ENCODE data around the gene IMP3. TPM values are rescaled to one million over a fixed set of nuclear protein-coding genes. Genes with fewer than 3 reads are reported as not detected.

Gene IMP3
- polyA plus RNA-seq, 12 donors: 28.1 to 36.4 (median 30.2) TPM; not detected in 1

GRCh38 chr15:75675579-75676404, 35.8 kb upstream of the IMP3 start:
- no peak for DNase-seq

- no peak for DNase-seq
Observed at GRCh38 chr15:75674366-75674765, 34.3 kb upstream of the IMP3 start.

GRCh38 chr15:75673426-75674235, 33.6 kb upstream of the IMP3 start:
- peak; percentile 90 for DNase-seq

GRCh38 chr15:75672646-75673425, 32.8 kb upstream of the IMP3 start:
- DNase-seq: peak; percentile 67

GRCh38 chr15:75671730-75672602, 31.9 kb upstream of the IMP3 start:
- DNase-seq: no peak

- no peak for DNase-seq
Observed at GRCh38 chr15:75669879-75670212, 29.8 kb upstream of the IMP3 start.

GRCh38 chr15:75669191-75669878, 29.3 kb upstream of the IMP3 start:
- DNase-seq: no peak

- peak; percentile 63 for DNase-seq
Observed at GRCh38 chr15:75666823-75667501, 26.9 kb upstream of the IMP3 start.

- DNase-seq: no peak
Observed at GRCh38 chr15:75663931-75664421, 24.0 kb upstream of the IMP3 start.

- DNase-seq: no peak
Observed at GRCh38 chr15:75662823-75663519, 22.9 kb upstream of the IMP3 start.

- no peak for DNase-seq
Observed at GRCh38 chr15:75661756-75662140, 21.7 kb upstream of the IMP3 start.

GRCh38 chr15:75661100-75661755, 21.2 kb upstream of the IMP3 start:
- peak; percentile 61 for DNase-seq

GRCh38 chr15:75659928-75660645, 20.1 kb upstream of the IMP3 start:
- no peak for DNase-seq

- DNase-seq: no peak
Observed at GRCh38 chr15:75659141-75659771, 19.2 kb upstream of the IMP3 start.

- no peak for DNase-seq
Observed at GRCh38 chr15:75656813-75657212, 16.8 kb upstream of the IMP3 start.

- no peak for DNase-seq
Observed at GRCh38 chr15:75656331-75656730, 16.3 kb upstream of the IMP3 start.

GRCh38 chr15:75655931-75656330, 15.9 kb upstream of the IMP3 start:
- no peak for DNase-seq
